HepG2 (cell line): ENCODE data around the gene TNK1. TPM values are rescaled to one million over a fixed set of nuclear protein-coding genes. Genes with fewer than 3 reads are reported as not detected.

Experiments
- CC2D1A ChIP-seq: sonication (generic); formaldehyde crosslinking; IDR thresholded peaks from 2 replicates; pipeline ENCODE4 v1.8.1; 2023; ENCODE audit warnings: mild to moderate bottlenecking, missing genetic modification reagents
- CHD2 ChIP-seq: IDR thresholded peaks from 2 replicates; pipeline ENCODE4 v1.6.1; 2011; ENCODE audit warnings: low read depth, low read length, improper control_type of control experiment
- EEA1 ChIP-seq: sonication (generic); formaldehyde crosslinking; IDR thresholded peaks from 2 replicates; pipeline ENCODE4 v1.5.1; 2020; ENCODE audit warnings: mild to moderate bottlenecking, missing genetic modification reagents, borderline replicate concordance
- LCORL ChIP-seq, 2 experiments: fragments of 450-650 bp in 1 of 2; sonication (generic) in 1 of 2; formaldehyde crosslinking in 1 of 2; IDR thresholded peaks; 2 replicates each; pipeline versions ENCODE4 v1.5.0 to v1.6.1; 2017 to 2020; ENCODE audit warnings: antibody characterized with exemption in 1 of 2, missing genetic modification reagents in 1 of 2
- NFATC3 ChIP-seq: sonication (generic); formaldehyde crosslinking; IDR thresholded peaks from 2 replicates; pipeline ENCODE4 v1.5.1; 2020; ENCODE audit warnings: mild to moderate bottlenecking, missing genetic modification reagents
- NFE2L1 ChIP-seq: sonication (generic); formaldehyde crosslinking; IDR thresholded peaks from 2 replicates; pipeline ENCODE4 v1.4.0; 2020; ENCODE audit warnings: missing genetic modification reagents, mild to moderate bottlenecking, borderline replicate concordance
- POGZ ChIP-seq: sonication (generic); formaldehyde crosslinking; IDR thresholded peaks from 2 replicates; pipeline ENCODE4 v1.4.0; 2020; ENCODE audit warnings: mild to moderate bottlenecking, missing genetic modification reagents
- TBX2 ChIP-seq: sonication (generic); formaldehyde crosslinking; IDR thresholded peaks from 2 replicates; pipeline ENCODE4 v1.5.0; 2020; ENCODE audit warnings: missing genetic modification reagents, mild to moderate bottlenecking, borderline replicate concordance
- TSC22D2 ChIP-seq: sonication (generic); formaldehyde crosslinking; IDR thresholded peaks from 2 replicates; pipeline ENCODE4 v1.5.1; 2020; ENCODE audit warnings: missing genetic modification reagents, mild to moderate bottlenecking, borderline replicate concordance
- ZNF143 ChIP-seq: sonication (generic); formaldehyde crosslinking; IDR thresholded peaks from 2 replicates; pipeline ENCODE4 v1.4.0; 2020; ENCODE audit warnings: missing genetic modification reagents
- ZNF331 ChIP-seq: sonication (generic); formaldehyde crosslinking; IDR thresholded peaks from 2 replicates; pipeline ENCODE4 v1.4.0; 2020; ENCODE audit warnings: missing genetic modification reagents
- ZNF549 ChIP-seq: sonication (generic); formaldehyde crosslinking; IDR thresholded peaks from 2 replicates; pipeline ENCODE4 v1.5.0; 2020; ENCODE audit warnings: missing genetic modification reagents
- ZNF570 ChIP-seq: sonication (generic); formaldehyde crosslinking; IDR thresholded peaks from 2 replicates; pipeline ENCODE4 v1.4.0; 2020; ENCODE audit warnings: mild to moderate bottlenecking, missing genetic modification reagents, borderline replicate concordance
- polyA plus RNA-seq, 8 experiments: library from polyadenylated mRNA; depleted of rRNA in 3 of 8; stranded (reverse) in 7 of 8; unstranded in 1 of 8; fragments of >200 nt; fragmentation: Illumina TruSeq in 4 of 8; extraction: Trizol in 4 of 8; gene quantifications; 2 replicates each; pipeline versions ENCODE4 v1.2.1 to v1.2.3, GENCODE V29; 2011 to 2016; ENCODE audit warnings: low read depth in 4 of 8, missing spikeins in 1 of 8, mixed read lengths in 1 of 8; ENCODE audit not compliant: insufficient read depth in 1 of 8
- total RNA-seq, 5 experiments: library from RNA; depleted of rRNA; stranded (reverse); fragments of >200 nt; fragmentation: Illumina TruSeq; extraction: Trizol; gene quantifications; 2 replicates each; pipeline ENCODE4 v1.2.3, GENCODE V29; 2016; ENCODE audit warnings: low read depth in 1 of 5
- TF ChIP-seq, protein P1 (sequence below): sonication (generic); formaldehyde crosslinking; IDR thresholded peaks from 2 replicates; pipeline ENCODE4 v1.8.1; 2023; ENCODE audit warnings: mild to moderate bottlenecking, missing genetic modification reagents
- TF ChIP-seq, protein P2 (sequence below): sonication (generic); formaldehyde crosslinking; IDR thresholded peaks from 2 replicates; pipeline ENCODE4 v1.5.1; 2020; ENCODE audit warnings: mild to moderate bottlenecking, missing genetic modification reagents, borderline replicate concordance
- TF ChIP-seq, protein P3 (sequence below): sonication (generic); formaldehyde crosslinking; conservative IDR thresholded peaks from 2 replicates; pipeline ENCODE4 v1.8.1; 2023; ENCODE audit warnings: missing genetic modification reagents

The TNK1 gene
- total and polyA plus RNA-seq, 2 of the 13 experiments (the other 11 are each of a cell fraction or from before 2014, with no cell fraction given), result 2.0 to 3.5 TPM

DNA sequence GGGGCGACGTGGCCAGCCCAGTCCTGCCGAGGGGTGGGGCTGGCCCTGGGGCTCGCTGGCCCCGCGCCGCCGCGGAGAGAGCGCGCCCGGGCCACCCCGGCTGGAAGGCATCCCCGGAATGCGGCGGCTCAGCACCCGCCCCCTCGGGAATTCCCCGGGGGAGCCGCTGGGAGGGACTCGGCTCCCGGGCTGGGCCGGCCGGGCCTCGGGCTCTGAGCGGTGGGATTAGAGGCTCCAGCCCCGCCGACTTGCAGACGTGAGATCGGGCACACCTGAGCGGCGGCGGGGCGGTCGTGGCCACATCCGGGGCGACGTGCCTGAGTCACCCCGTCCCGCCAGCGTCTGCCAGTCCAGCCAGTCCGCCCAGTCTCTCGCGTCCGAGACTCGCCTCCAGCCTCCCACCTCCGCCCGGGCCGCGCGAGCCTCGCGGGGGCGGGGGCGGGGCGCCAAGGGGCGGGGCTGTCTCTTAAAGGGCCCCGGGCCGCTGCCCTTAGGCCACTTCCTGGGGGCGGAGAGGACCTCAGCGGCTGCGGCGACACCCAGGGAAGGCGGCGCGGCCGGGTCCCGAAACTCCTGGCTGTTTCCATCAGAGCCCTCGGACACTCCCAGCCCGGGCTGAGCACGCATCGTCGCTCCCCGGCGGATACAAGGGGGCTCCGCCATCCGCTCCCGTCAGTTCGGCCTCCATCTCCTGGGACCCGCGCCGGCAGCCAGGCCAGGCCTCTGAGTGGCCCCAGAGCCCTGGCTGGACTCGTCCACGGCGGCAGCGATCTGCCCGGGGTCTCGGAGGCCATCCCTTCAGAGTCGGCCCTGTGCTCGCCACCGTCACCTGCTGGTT, 29.0 kb upstream of the TNK1 start, which contains the start of gene KCTD11 (continued):
- TF ChIP-seq ZNF549 (CRISPR knock-in tag) (no peak), NFE2L1 (CRISPR knock-in tag) (no peak), EEA1 (CRISPR knock-in tag) (0 out of 2 replicates have a peak, but pooled peaks have one; percentile 20), CHD2 (no peak), TSC22D2 (no peak), POGZ (CRISPR knock-in tag) (peak; percentile 59), TBX2 (CRISPR knock-in tag) (peak; percentile 63; the same call in 1 of the 2 replicates), NFATC3 (CRISPR knock-in tag) (no peak), ZNF331 (CRISPR knock-in tag) (peak; percentile 50; the same call in 1 of the 2 replicates), ZNF570 (CRISPR knock-in tag) (no peak), LCORL (IDR thresholded peaks at IDR 0.05) (no peak), LCORL (CRISPR knock-in tag; IDR thresholded peaks at IDR 0.05) (peak; percentile 58), CC2D1A (CRISPR knock-in tag) (no peak), ZNF143 (CRISPR knock-in tag) (peak; percentile 48; the same call in 1 of the 2 replicates)
- TF ChIP-seq, protein P1, sequence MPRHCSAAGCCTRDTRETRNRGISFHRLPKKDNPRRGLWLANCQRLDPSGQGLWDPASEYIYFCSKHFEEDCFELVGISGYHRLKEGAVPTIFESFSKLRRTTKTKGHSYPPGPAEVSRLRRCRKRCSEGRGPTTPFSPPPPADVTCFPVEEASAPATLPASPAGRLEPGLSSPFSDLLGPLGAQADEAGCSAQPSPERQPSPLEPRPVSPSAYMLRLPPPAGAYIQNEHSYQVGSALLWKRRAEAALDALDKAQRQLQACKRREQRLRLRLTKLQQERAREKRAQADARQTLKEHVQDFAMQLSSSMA, result peak; percentile 81; the same call in 1 of the 2 replicates
- TF ChIP-seq, protein P2, sequence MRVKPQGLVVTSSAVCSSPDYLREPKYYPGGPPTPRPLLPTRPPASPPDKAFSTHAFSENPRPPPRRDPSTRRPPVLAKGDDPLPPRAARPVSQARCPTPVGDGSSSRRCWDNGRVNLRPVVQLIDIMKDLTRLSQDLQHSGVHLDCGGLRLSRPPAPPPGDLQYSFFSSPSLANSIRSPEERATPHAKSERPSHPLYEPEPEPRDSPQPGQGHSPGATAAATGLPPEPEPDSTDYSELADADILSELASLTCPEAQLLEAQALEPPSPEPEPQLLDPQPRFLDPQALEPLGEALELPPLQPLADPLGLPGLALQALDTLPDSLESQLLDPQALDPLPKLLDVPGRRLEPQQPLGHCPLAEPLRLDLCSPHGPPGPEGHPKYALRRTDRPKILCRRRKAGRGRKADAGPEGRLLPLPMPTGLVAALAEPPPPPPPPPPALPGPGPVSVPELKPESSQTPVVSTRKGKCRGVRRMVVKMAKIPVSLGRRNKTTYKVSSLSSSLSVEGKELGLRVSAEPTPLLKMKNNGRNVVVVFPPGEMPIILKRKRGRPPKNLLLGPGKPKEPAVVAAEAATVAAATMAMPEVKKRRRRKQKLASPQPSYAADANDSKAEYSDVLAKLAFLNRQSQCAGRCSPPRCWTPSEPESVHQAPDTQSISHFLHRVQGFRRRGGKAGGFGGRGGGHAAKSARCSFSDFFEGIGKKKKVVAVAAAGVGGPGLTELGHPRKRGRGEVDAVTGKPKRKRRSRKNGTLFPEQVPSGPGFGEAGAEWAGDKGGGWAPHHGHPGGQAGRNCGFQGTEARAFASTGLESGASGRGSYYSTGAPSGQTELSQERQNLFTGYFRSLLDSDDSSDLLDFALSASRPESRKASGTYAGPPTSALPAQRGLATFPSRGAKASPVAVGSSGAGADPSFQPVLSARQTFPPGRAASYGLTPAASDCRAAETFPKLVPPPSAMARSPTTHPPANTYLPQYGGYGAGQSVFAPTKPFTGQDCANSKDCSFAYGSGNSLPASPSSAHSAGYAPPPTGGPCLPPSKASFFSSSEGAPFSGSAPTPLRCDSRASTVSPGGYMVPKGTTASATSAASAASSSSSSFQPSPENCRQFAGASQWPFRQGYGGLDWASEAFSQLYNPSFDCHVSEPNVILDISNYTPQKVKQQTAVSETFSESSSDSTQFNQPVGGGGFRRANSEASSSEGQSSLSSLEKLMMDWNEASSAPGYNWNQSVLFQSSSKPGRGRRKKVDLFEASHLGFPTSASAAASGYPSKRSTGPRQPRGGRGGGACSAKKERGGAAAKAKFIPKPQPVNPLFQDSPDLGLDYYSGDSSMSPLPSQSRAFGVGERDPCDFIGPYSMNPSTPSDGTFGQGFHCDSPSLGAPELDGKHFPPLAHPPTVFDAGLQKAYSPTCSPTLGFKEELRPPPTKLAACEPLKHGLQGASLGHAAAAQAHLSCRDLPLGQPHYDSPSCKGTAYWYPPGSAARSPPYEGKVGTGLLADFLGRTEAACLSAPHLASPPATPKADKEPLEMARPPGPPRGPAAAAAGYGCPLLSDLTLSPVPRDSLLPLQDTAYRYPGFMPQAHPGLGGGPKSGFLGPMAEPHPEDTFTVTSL, result no peak
- TF ChIP-seq, protein P3, sequence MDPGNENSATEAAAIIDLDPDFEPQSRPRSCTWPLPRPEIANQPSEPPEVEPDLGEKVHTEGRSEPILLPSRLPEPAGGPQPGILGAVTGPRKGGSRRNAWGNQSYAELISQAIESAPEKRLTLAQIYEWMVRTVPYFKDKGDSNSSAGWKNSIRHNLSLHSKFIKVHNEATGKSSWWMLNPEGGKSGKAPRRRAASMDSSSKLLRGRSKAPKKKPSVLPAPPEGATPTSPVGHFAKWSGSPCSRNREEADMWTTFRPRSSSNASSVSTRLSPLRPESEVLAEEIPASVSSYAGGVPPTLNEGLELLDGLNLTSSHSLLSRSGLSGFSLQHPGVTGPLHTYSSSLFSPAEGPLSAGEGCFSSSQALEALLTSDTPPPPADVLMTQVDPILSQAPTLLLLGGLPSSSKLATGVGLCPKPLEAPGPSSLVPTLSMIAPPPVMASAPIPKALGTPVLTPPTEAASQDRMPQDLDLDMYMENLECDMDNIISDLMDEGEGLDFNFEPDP (CRISPR knock-in tag), result no peak
